Stimulated activated naive CD8-positive, alpha-beta T cell treated with anti-CD3 and anti-CD28 coated beads, Interleukin-15, Interleukin-2, amounts not matched to agents 100 ng/mL and 50 ng/mL, for 24 hours (primary cell): ENCODE measurements around the gene TRAM1L1.

ENCODE experiments used
- H3K27ac Mint-ChIP-seq: one replicate; pipeline ENCODE4 v1.8.0; 2021; ENCODE audit warnings: mild to moderate bottlenecking, mixed read lengths
- H3K27me3 Mint-ChIP-seq: one replicate; pipeline ENCODE4 v1.8.0; 2021; ENCODE audit warnings: mixed read lengths
- H3K36me3 Mint-ChIP-seq: one replicate; pipeline ENCODE4 v1.8.0; 2021; ENCODE audit warnings: low read depth, mixed read lengths
- H3K4me1 Mint-ChIP-seq: one replicate; pipeline ENCODE4 v1.8.0; 2021; ENCODE audit warnings: low read depth, mixed read lengths
- H3K4me3 Mint-ChIP-seq: one replicate; pipeline ENCODE4 v1.8.0; 2021; ENCODE audit warnings: mild to moderate bottlenecking, mixed read lengths
- H3K9me3 Mint-ChIP-seq: one replicate; pipeline ENCODE4 v1.8.0; 2021; ENCODE audit warnings: mixed read lengths

Gene TRAM1L1

DNA sequence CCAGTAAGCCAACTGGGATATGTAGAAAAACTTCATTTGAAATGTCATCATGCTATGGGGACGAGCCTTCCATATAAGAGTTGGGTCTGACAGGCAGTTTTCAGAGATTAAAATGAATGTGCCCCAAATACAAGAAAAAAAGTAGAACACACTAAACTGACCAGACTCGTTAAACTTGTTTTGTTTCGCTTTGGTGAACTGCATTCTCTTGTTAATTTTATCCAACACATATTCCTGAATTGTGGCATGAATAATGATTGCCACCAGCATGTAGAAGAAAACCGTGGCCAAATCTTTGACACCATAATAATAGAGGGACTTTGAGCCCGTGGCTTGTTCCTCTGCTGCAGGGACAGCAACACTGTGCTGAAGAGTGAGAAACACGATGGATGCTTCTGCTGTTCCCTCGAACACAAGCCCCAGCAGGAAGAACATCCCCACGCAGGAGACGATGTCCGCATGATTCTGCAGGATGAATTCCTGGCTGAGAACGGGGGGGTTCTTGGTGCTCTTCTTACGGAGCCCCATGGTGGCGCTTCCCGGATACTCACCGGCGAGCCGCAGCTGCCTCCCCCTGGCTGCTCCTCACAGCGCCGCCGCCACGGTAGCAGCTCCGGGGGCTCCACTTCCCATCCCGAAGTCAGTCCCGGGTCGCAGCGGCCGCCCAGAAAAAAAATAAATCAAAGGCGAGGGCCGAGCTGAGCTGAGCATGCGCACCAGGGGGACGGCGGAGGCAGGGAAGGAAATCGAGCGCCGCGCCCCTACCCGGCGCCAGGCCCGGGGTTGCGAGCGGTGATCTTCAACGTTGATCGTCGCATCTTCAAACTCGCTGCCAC lies at the start of gene TRAM1L1:
Gene TRAM1L1 (minus strand): TSS at position 711 of the 836 bp plus-strand sequence. CDS start 183 bp downstream, at position 528.
- Mint-ChIP-seq H3K36me3 (no peaks in the 10 kb centered on the region), H3K27me3 (peaks cover 20% of the 10 kb centered on the region), H3K4me3 (no peak within 1 kb of the TSS)

DNA sequence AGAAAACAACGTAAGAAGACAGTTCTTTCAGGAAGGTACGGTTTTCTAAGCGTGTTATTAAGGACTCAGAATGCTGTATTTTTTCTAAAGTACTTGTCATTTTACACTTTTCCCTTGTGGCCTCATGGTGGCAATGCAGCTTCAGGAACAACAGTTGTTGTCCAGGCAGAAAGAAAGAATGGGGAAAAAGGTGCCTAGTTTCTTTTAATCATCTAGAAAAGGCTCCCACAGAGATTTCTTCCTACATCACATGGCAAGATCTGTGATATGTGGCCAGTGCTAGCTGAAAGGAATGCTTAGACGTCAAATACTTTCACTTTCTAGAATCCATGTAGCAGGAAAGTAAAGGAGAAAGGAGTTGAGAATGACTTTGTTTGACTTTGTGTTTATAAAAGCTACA lies 49.0 kb upstream of the TRAM1L1 start:
- H3K4me3 Mint-ChIP-seq = no peak overlapping the region
- H3K27ac Mint-ChIP-seq = no peak overlapping the region
- peaks cover 16% of the 10 kb centered on the region for H3K9me3 Mint-ChIP-seq
- no peaks in the 10 kb centered on the region for H3K27me3 Mint-ChIP-seq
- H3K36me3 Mint-ChIP-seq = no peaks in the 10 kb centered on the region
- no peaks in the 10 kb centered on the region for H3K4me1 Mint-ChIP-seq

More for the DNA sequence above, at the start of gene TRAM1L1:
- Mint-ChIP-seq H3K4me1 (peaks cover 4% of the 10 kb centered on the region), H3K9me3 (peaks cover 8% of the 10 kb centered on the region), H3K27ac (no peak within 1 kb of the TSS)

- Mint-ChIP-seq H3K9me3 (no peaks in the 10 kb centered on the region), H3K4me3 (no peak overlapping the region), H3K27me3 (no peaks in the 10 kb centered on the region), H3K27ac (no peak overlapping the region), H3K4me1 (no peaks in the 10 kb centered on the region), H3K36me3 (no peaks in the 10 kb centered on the region)
Measured at GRCh38 chr4:117096886-117097285, 11.5 kb upstream of the TRAM1L1 start.

- H3K36me3 Mint-ChIP-seq = no peaks in the 10 kb centered on the region
- H3K27ac Mint-ChIP-seq = no peak overlapping the region
- no peaks in the 10 kb centered on the region for H3K4me1 Mint-ChIP-seq
- H3K4me3 Mint-ChIP-seq = no peak overlapping the region
- no peaks in the 10 kb centered on the region for H3K9me3 Mint-ChIP-seq
- no peaks in the 10 kb centered on the region for H3K27me3 Mint-ChIP-seq
Measured at GRCh38 chr4:117096462-117096861, 11.1 kb upstream of the TRAM1L1 start.

DNA sequence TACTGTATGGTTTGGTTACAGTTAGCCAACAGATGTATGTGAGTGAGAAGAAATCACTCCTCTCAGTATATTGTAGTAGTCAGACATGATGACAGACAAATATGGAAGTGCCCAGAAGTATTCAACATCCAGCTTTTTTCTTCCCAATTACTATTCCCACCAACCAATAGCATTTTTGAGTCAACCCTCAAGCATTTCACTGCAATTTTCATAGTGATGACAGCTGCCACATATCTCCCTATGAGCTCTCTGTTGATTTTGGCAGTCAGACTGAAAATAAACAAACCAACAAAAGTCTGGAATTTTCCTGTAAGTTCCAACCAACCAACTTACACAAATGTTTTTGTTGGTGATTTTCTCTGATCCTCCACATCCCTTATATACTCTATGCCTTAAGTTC lies 8.2 kb upstream of the TRAM1L1 start:
- Mint-ChIP-seq H3K4me1 (no peaks in the 10 kb centered on the region), H3K27ac (no peak overlapping the region), H3K36me3 (no peaks in the 10 kb centered on the region), H3K4me3 (no peak overlapping the region), H3K9me3 (no peaks in the 10 kb centered on the region), H3K27me3 (no peaks in the 10 kb centered on the region)

DNA sequence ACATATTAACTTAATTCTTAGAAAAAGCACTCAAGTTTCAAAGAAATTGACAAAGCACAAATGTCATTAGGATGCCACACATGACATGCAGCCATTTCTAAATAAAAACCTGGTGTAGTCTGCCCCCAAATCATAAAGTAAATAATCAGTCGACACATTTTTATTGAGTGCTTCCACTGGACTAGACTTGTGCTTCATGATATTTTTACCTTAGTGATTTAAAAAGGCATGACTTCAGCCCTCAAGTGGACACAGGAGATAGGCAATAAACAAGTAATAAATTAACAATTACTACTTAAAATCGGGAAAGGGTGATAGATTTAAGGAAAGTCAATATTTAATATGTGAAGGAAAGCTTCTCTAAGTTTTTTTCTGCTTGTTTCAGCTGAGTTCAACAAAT lies 7.6 kb downstream of the TRAM1L1 start:
- H3K27me3 Mint-ChIP-seq = no peaks in the 10 kb centered on the region
- H3K27ac Mint-ChIP-seq = no peak overlapping the region
- H3K9me3 Mint-ChIP-seq = no peaks in the 10 kb centered on the region
- no peaks in the 10 kb centered on the region for H3K36me3 Mint-ChIP-seq
- no peaks in the 10 kb centered on the region for H3K4me1 Mint-ChIP-seq
- H3K4me3 Mint-ChIP-seq = no peak overlapping the region

GRCh38 chr4:117068120-117068519 lies 17.3 kb downstream of the TRAM1L1 start:
- no peaks in the 10 kb centered on the region for H3K4me1 Mint-ChIP-seq
- no peaks in the 10 kb centered on the region for H3K27me3 Mint-ChIP-seq
- peaks cover 4% of the 10 kb centered on the region for H3K9me3 Mint-ChIP-seq
- no peaks in the 10 kb centered on the region for H3K36me3 Mint-ChIP-seq
- no peak overlapping the region for H3K27ac Mint-ChIP-seq
- H3K4me3 Mint-ChIP-seq = no peak overlapping the region

- no peak overlapping the region for H3K27ac Mint-ChIP-seq
- no peak overlapping the region for H3K4me3 Mint-ChIP-seq
- no peaks in the 10 kb centered on the region for H3K36me3 Mint-ChIP-seq
- no peaks in the 10 kb centered on the region for H3K4me1 Mint-ChIP-seq
- H3K9me3 Mint-ChIP-seq = no peaks in the 10 kb centered on the region
- H3K27me3 Mint-ChIP-seq = no peaks in the 10 kb centered on the region
Measured at GRCh38 chr4:117063961-117064696, 21.2 kb downstream of the TRAM1L1 start.

DNA sequence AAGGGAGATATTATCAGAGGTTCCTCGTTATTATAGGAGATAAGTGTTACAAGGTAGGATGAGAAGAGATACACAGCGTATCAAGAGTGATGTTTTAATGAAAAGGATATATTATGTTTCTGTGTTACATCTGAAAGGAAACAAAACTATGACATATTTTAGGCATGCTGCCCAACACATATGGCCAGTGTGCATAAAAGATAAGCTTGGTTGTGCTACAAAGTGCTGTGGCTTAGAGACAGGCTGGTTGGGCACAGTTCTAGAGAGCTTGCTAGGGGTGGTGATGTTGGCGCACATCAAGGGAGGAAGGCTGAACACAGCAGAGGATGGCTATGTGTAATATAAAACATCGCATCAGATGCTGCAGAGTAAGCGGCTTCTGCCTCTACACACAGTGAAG lies 42.4 kb downstream of the TRAM1L1 start:
- no peaks in the 10 kb centered on the region for H3K4me1 Mint-ChIP-seq
- H3K36me3 Mint-ChIP-seq = no peaks in the 10 kb centered on the region
- H3K4me3 Mint-ChIP-seq = no peak overlapping the region
- H3K27ac Mint-ChIP-seq = no peak overlapping the region
- H3K27me3 Mint-ChIP-seq = no peaks in the 10 kb centered on the region
- H3K9me3 Mint-ChIP-seq = peaks cover 10% of the 10 kb centered on the region
